Activated T-helper 2 cell treated with anti-CD3 and anti-CD28 coated beads, Interferon-gamma antibody, Interleukin-2, Interleukin-4, amounts not matched to agents 10 μg/mL and 5 μg/mL and 100 μg/mL, durations not matched to agents 14 hours and 24 hours and 36 hours (primary cell): ENCODE results near the gene CCDC88A. TPM values are rescaled to one million over a fixed set of nuclear protein-coding genes. Genes with fewer than 3 reads are reported as not detected.
"Not testable (repeated sequence)": the region's sequence is repeated elsewhere in the genome, so short reads cannot be mapped to it uniquely, and the experiment has no call there.

Source experiments
- DNase-seq: peaks from one replicate; pipeline ENCODE4 v3.0.0; 2021; ENCODE audit warnings: low spot score
- H3K27ac Mint-ChIP-seq: one replicate; pipeline ENCODE4 v1.8.0; 2021; ENCODE audit warnings: mixed read lengths
- H3K27me3 Mint-ChIP-seq: one replicate; pipeline ENCODE4 v1.8.0; 2021; ENCODE audit warnings: low read depth, mixed read lengths
- H3K36me3 Mint-ChIP-seq: one replicate; pipeline ENCODE4 v1.8.0; 2021; ENCODE audit warnings: low read depth, mixed read lengths
- H3K4me1 Mint-ChIP-seq: one replicate; pipeline ENCODE4 v1.8.0; 2021; ENCODE audit warnings: low read depth, mixed read lengths
- H3K4me3 Mint-ChIP-seq: one replicate; pipeline ENCODE4 v1.8.0; 2021; ENCODE audit warnings: low read depth, mild to moderate bottlenecking, moderate library complexity, mixed read lengths
- H3K9me3 Mint-ChIP-seq: one replicate; pipeline ENCODE4 v1.8.0; 2021; ENCODE audit warnings: mixed read lengths
- intact Hi-C: fragments of 100-400 bp; cut with micrococcal nuclease; formaldehyde crosslinking; loops from one replicate; pipeline ENCODE4 v1.15.1; 2023
- total RNA-seq: library from RNA; stranded (reverse); gene quantifications from 2 replicates; pipeline ENCODE4 v1.2.3, GENCODE V29; 2022

Gene CCDC88A
- total RNA-seq, 1 donor from 2014 or later, result 19.8 TPM

- no peak overlapping the region for H3K4me3 Mint-ChIP-seq
- no peak overlapping the region for H3K27ac Mint-ChIP-seq
- H3K36me3 Mint-ChIP-seq, result no peaks in the 10 kb centered on the region
- intact Hi-C loops, result no loop called here
- peaks cover 3% of the 10 kb centered on the region for H3K27me3 Mint-ChIP-seq
- no peaks in the 10 kb centered on the region for H3K9me3 Mint-ChIP-seq
- no peaks in the 10 kb centered on the region for H3K4me1 Mint-ChIP-seq
- no peak for DNase-seq
Measured at GRCh38 chr2:55357927-55358326, 61.7 kb downstream of the CCDC88A start.

GRCh38 chr2:55357164-55357563, 62.5 kb downstream of the CCDC88A start:
- Mint-ChIP-seq H3K4me3 (no peak overlapping the region), H3K27me3 (peaks cover 3% of the 10 kb centered on the region), H3K4me1 (no peaks in the 10 kb centered on the region), H3K9me3 (no peaks in the 10 kb centered on the region), H3K36me3 (no peaks in the 10 kb centered on the region), H3K27ac (no peak overlapping the region)
- no peak for DNase-seq
- intact Hi-C loops, result no loop called here

- H3K9me3 Mint-ChIP-seq, DNase-seq, H3K36me3 Mint-ChIP-seq, H3K27me3 Mint-ChIP-seq, intact Hi-C loops, H3K4me3 Mint-ChIP-seq, H3K4me1 Mint-ChIP-seq, H3K27ac Mint-ChIP-seq: not testable (repeated sequence)
Measured at GRCh38 chr2:55356136-55356535, 63.5 kb downstream of the CCDC88A start.

GRCh38 chr2:55355451-55355850, 64.2 kb downstream of the CCDC88A start:
- Mint-ChIP-seq H3K27ac (no peak overlapping the region), H3K4me3 (no peak overlapping the region), H3K4me1 (no peaks in the 10 kb centered on the region), H3K36me3 (peaks cover 3% of the 10 kb centered on the region), H3K9me3 (no peaks in the 10 kb centered on the region), H3K27me3 (peaks cover 3% of the 10 kb centered on the region)
- no peak for DNase-seq
- intact Hi-C loops, result no loop called here

- no peaks in the 10 kb centered on the region for H3K27me3 Mint-ChIP-seq
- H3K9me3 Mint-ChIP-seq, result no peaks in the 10 kb centered on the region
- no peaks in the 10 kb centered on the region for H3K4me1 Mint-ChIP-seq
- H3K36me3 Mint-ChIP-seq, result peaks cover 7% of the 10 kb centered on the region
- no peak overlapping the region for H3K4me3 Mint-ChIP-seq
- intact Hi-C loops, result no loop called here
- no peak for DNase-seq
- no peak overlapping the region for H3K27ac Mint-ChIP-seq
Measured at GRCh38 chr2:55351672-55352071, 68.0 kb downstream of the CCDC88A start.

- Mint-ChIP-seq H3K27ac (no peak overlapping the region), H3K27me3 (no peaks in the 10 kb centered on the region), H3K4me1 (no peaks in the 10 kb centered on the region), H3K9me3 (no peaks in the 10 kb centered on the region), H3K4me3 (no peak overlapping the region), H3K36me3 (peaks cover 4% of the 10 kb centered on the region)
- no peak for DNase-seq
- intact Hi-C loops, result no loop called here
Measured at GRCh38 chr2:55345064-55345463, 74.6 kb downstream of the CCDC88A start.

GRCh38 chr2:55338268-55338667, 81.4 kb downstream of the CCDC88A start:
- no peaks in the 10 kb centered on the region for H3K9me3 Mint-ChIP-seq
- H3K27ac Mint-ChIP-seq, result no peak overlapping the region
- H3K4me1 Mint-ChIP-seq, result no peaks in the 10 kb centered on the region
- no peaks in the 10 kb centered on the region for H3K27me3 Mint-ChIP-seq
- intact Hi-C loops, result no loop called here
- no peak for DNase-seq
- H3K36me3 Mint-ChIP-seq, result peaks cover 2% of the 10 kb centered on the region
- no peak overlapping the region for H3K4me3 Mint-ChIP-seq

- no peaks in the 10 kb centered on the region for H3K4me1 Mint-ChIP-seq
- peaks cover 2% of the 10 kb centered on the region for H3K36me3 Mint-ChIP-seq
- no peaks in the 10 kb centered on the region for H3K27me3 Mint-ChIP-seq
- no peak overlapping the region for H3K27ac Mint-ChIP-seq
- intact Hi-C loops, result no loop called here
- H3K9me3 Mint-ChIP-seq, result no peaks in the 10 kb centered on the region
- H3K4me3 Mint-ChIP-seq, result no peak overlapping the region
- no peak for DNase-seq
Measured at GRCh38 chr2:55334728-55335127, 84.9 kb downstream of the CCDC88A start.

GRCh38 chr2:55330541-55331297, 88.9 kb downstream of the CCDC88A start:
- DNase-seq, result no peak
- H3K4me1 Mint-ChIP-seq, result no peaks in the 10 kb centered on the region
- no peaks in the 10 kb centered on the region for H3K27me3 Mint-ChIP-seq
- intact Hi-C loops, result no loop called here
- no peaks in the 10 kb centered on the region for H3K9me3 Mint-ChIP-seq
- H3K27ac Mint-ChIP-seq, result no peak overlapping the region
- peaks cover 7% of the 10 kb centered on the region for H3K36me3 Mint-ChIP-seq
- H3K4me3 Mint-ChIP-seq, result no peak overlapping the region

- no peak for DNase-seq
- Mint-ChIP-seq H3K4me3 (no peak overlapping the region), H3K27me3 (no peaks in the 10 kb centered on the region), H3K36me3 (peaks cover 5% of the 10 kb centered on the region), H3K4me1 (no peaks in the 10 kb centered on the region), H3K27ac (no peak overlapping the region), H3K9me3 (no peaks in the 10 kb centered on the region)
- intact Hi-C loops, result no loop called here
Measured at GRCh38 chr2:55327470-55328230, 92.0 kb downstream of the CCDC88A start.

GRCh38 chr2:55314985-55315384, 104.7 kb downstream of the CCDC88A start:
- H3K27me3 Mint-ChIP-seq, result no peaks in the 10 kb centered on the region
- H3K36me3 Mint-ChIP-seq, result no peaks in the 10 kb centered on the region
- H3K4me1 Mint-ChIP-seq, result peaks cover 17% of the 10 kb centered on the region
- no peaks in the 10 kb centered on the region for H3K9me3 Mint-ChIP-seq
- no peak overlapping the region for H3K27ac Mint-ChIP-seq
- no peak overlapping the region for H3K4me3 Mint-ChIP-seq
- intact Hi-C loops, result no loop called here
- no peak for DNase-seq

GRCh38 chr2:55311444-55311870, 108.2 kb downstream of the CCDC88A start:
- Mint-ChIP-seq H3K27me3 (no peaks in the 10 kb centered on the region), H3K27ac (peak overlapping the region; percentile 43), H3K9me3 (no peaks in the 10 kb centered on the region), H3K4me1 (peaks cover 22% of the 10 kb centered on the region), H3K4me3 (no peak overlapping the region), H3K36me3 (no peaks in the 10 kb centered on the region)
- DNase-seq, result no peak
- intact Hi-C loops, result loop anchor here (1.0 to 2.0 kb wide), 5 partner anchors 9 to 107 kb away; partner anchors contain the start of genes CCDC88A, CLHC1, MTIF2 and RPS27A

GRCh38 chr2:55309446-55309845, 110.2 kb downstream of the CCDC88A start:
- Mint-ChIP-seq H3K27ac (no peak overlapping the region), H3K9me3 (no peaks in the 10 kb centered on the region), H3K27me3 (no peaks in the 10 kb centered on the region), H3K36me3 (no peaks in the 10 kb centered on the region), H3K4me3 (no peak overlapping the region), H3K4me1 (peaks cover 22% of the 10 kb centered on the region)
- intact Hi-C loops, result no loop called here
- DNase-seq, result no peak
